GM19239 (cell line): ENCODE measurements around the gene PDE1A.

Experiments
- DNase-seq: peaks from one replicate; pipeline ENCODE4 v3.0.0; 2011; ENCODE audit warnings: low spot score; ENCODE audit not compliant: insufficient read length
- FAIRE-seq: peaks from 2 replicates; lab custom pipeline; 2011; peaks lifted over from hg19 to GRCh38; lab: Jason Lieb, UNC

PDE1A gene

GRCh38 chr2:182426918-182427240, at the start of gene PDE1A:
PDE1A (minus strand) TSS chr2:182427036.
- FAIRE-seq (no peak), DNase-seq (no peak)

- FAIRE-seq (no peak), DNase-seq (no peak)
Observed at GRCh38 chr2:182473635-182474034, 46.8 kb upstream of the PDE1A start.

GRCh38 chr2:182463760-182464159, 36.9 kb upstream of the PDE1A start:
- FAIRE-seq = no peak

GRCh38 chr2:182456784-182457183, 29.9 kb upstream of the PDE1A start:
- FAIRE-seq (no peak), DNase-seq (no peak)

More at GRCh38 chr2:182463760-182464159, 36.9 kb upstream of the PDE1A start:
- DNase-seq = no peak

GRCh38 chr2:182452456-182452990, 25.7 kb upstream of the PDE1A start:
- FAIRE-seq (no peak), DNase-seq (no peak)

GRCh38 chr2:182448371-182448770, 21.5 kb upstream of the PDE1A start:
- FAIRE-seq = no peak

GRCh38 chr2:182447863-182448262, 21.0 kb upstream of the PDE1A start:
- DNase-seq = no peak
- no peak for FAIRE-seq

More at GRCh38 chr2:182448371-182448770, 21.5 kb upstream of the PDE1A start:
- DNase-seq = no peak

- DNase-seq (no peak), FAIRE-seq (no peak)
Observed at GRCh38 chr2:182447163-182447562, 20.3 kb upstream of the PDE1A start.

GRCh38 chr2:182446087-182446486, 19.3 kb upstream of the PDE1A start:
- no peak for DNase-seq
- no peak for FAIRE-seq

GRCh38 chr2:182445391-182445965, 18.6 kb upstream of the PDE1A start:
- no peak for FAIRE-seq

GRCh38 chr2:182444806-182445205, 18.0 kb upstream of the PDE1A start:
- FAIRE-seq (no peak), DNase-seq (no peak)

More at GRCh38 chr2:182445391-182445965, 18.6 kb upstream of the PDE1A start:
- DNase-seq = no peak

GRCh38 chr2:182444170-182444569, 17.3 kb upstream of the PDE1A start:
- no peak for FAIRE-seq
- no peak for DNase-seq

- no peak for DNase-seq
- FAIRE-seq = no peak
Observed at GRCh38 chr2:182436252-182436651, 9.4 kb upstream of the PDE1A start.

GRCh38 chr2:182435754-182436153, 8.9 kb upstream of the PDE1A start:
- FAIRE-seq = no peak
- DNase-seq = no peak

- FAIRE-seq (no peak), DNase-seq (no peak)
Observed at GRCh38 chr2:182432051-182432450, 5.2 kb upstream of the PDE1A start.

GRCh38 chr2:182428476-182428875, 1.6 kb upstream of the PDE1A start:
- no peak for DNase-seq
- no peak for FAIRE-seq

- DNase-seq (no peak), FAIRE-seq (no peak)
Observed at GRCh38 chr2:182426082-182426917, 536 bp downstream of the PDE1A start.

- no peak for FAIRE-seq
- no peak for DNase-seq
Observed at GRCh38 chr2:182422864-182423263, 4.0 kb downstream of the PDE1A start.

GRCh38 chr2:182420669-182421068, 6.2 kb downstream of the PDE1A start:
- DNase-seq (no peak), FAIRE-seq (no peak)

GRCh38 chr2:182416861-182417260, 10.0 kb downstream of the PDE1A start:
- FAIRE-seq (no peak), DNase-seq (no peak)

- DNase-seq (no peak), FAIRE-seq (no peak)
Observed at GRCh38 chr2:182416191-182416590, 10.6 kb downstream of the PDE1A start.

- no peak for FAIRE-seq
Observed at GRCh38 chr2:182415771-182416170, 11.1 kb downstream of the PDE1A start.

More at GRCh38 chr2:182415771-182416170, 11.1 kb downstream of the PDE1A start:
- no peak for DNase-seq
